ENCODE measurements around the gene ATXN7. TPM values are rescaled to one million over a fixed set of nuclear protein-coding genes. Genes with fewer than 3 reads are reported as not detected.

ATXN7 gene
- total and polyA plus RNA-seq, 8 donors = 7.3 to 40.4 (median 25.2) TPM

- no peaks in the 10 kb centered on the region for H3K9me3 ChIP-seq
- no peak for FAIRE-seq
- H3K36me3 ChIP-seq = no peaks in the 10 kb centered on the region
- intact Hi-C loops (cut with DNase I) = no loop called here
- peaks cover 16 to 24% (median 21%) of the 10 kb centered on the region in 3 donors for H3K4me1 ChIP-seq
- peak overlapping the region; percentile 88 to 95 (median 94) for H3K4me3 ChIP-seq
- ATAC-seq = peak in 3 of 4 donors; percentile 2 to 36 (median 12)
- no peaks in the 10 kb centered on the region for H3K27me3 ChIP-seq
- DNase-seq = no peak
- 11 to 14% methylated on average over 5 of the region's 5 CpGs for WGBS, 2 donors
- no peak for TF ChIP-seq CTCF (IDR thresholded peaks at IDR 0.05)
- peak overlapping the region; percentile 51 to 93 (median 87) for H3K27ac ChIP-seq
Observed at GRCh38 chr3:63862804-63863149, 890 bp upstream of the ATXN7 start.

- intact Hi-C loops (cut with DNase I) = no loop called here
- Histone ChIP-seq H3K4me3 (peak overlapping the region; percentile 88 to 95 (median 91)), H3K27ac (peak overlapping the region; percentile 59 to 88 (median 82)), H3K9me3 (no peaks in the 10 kb centered on the region), H3K4me1 (peaks cover 16 to 24% (median 21%) of the 10 kb centered on the region in 3 donors), H3K27me3 (no peaks in the 10 kb centered on the region), H3K36me3 (no peaks in the 10 kb centered on the region)
- DNase-seq = peak; percentile 38 to 81 (median 54)
- ATAC-seq = peak; percentile 63 to 78 (median 69)
- no peak for TF ChIP-seq CTCF (IDR thresholded peaks at IDR 0.05)
- WGBS, 2 donors = 0 to 1% methylated on average over 64 to 93 of the region's 93 CpGs
- no peak for FAIRE-seq
Observed at GRCh38 chr3:63864008-63864964, 619 bp downstream of the ATXN7 start.

- peak overlapping the region in 2 of 4 donors; percentile 87 to 88 for H3K27ac ChIP-seq
- no peak for TF ChIP-seq CTCF (IDR thresholded peaks at IDR 0.05)
- H3K9me3 ChIP-seq = no peaks in the 10 kb centered on the region
- H3K36me3 ChIP-seq = no peaks in the 10 kb centered on the region
- H3K27me3 ChIP-seq = no peaks in the 10 kb centered on the region
- no peak for ATAC-seq
- peak overlapping the region; percentile 88 to 95 (median 91) for H3K4me3 ChIP-seq
- no peak for FAIRE-seq
- intact Hi-C loops (cut with DNase I) = no loop called here
- H3K4me1 ChIP-seq = peaks cover 11 to 24% (median 21%) of the 10 kb centered on the region in 3 donors
- WGBS, 2 donors = 4 to 6% methylated on average over 3 of the region's 3 CpGs
- no peak for DNase-seq
Observed at GRCh38 chr3:63864965-63865327, 1.3 kb downstream of the ATXN7 start.

GRCh38 chr3:63867225-63867624 is 3.6 kb downstream of the ATXN7 start:
- TF ChIP-seq CTCF (IDR thresholded peaks at IDR 0.05) = no peak
- FAIRE-seq = no peak

More at GRCh38 chr3:63867225-63867624, 3.6 kb downstream of the ATXN7 start:
- H3K4me3 ChIP-seq = no peak overlapping the region
- no peak for DNase-seq
- ATAC-seq = no peak
- no peaks in the 10 kb centered on the region for H3K9me3 ChIP-seq
- intact Hi-C loops (cut with DNase I) = no loop called here
- WGBS, 2 donors = 94 to 97% methylated on average over 1 of the region's 1 CpG
- no peaks in the 10 kb centered on the region for H3K36me3 ChIP-seq
- no peaks in the 10 kb centered on the region for H3K27me3 ChIP-seq
- no peak overlapping the region for H3K27ac ChIP-seq
- H3K4me1 ChIP-seq = peaks cover 7 to 21% (median 15%) of the 10 kb centered on the region in 3 donors
